ENCODE data around the gene CCDC190.

DNA sequence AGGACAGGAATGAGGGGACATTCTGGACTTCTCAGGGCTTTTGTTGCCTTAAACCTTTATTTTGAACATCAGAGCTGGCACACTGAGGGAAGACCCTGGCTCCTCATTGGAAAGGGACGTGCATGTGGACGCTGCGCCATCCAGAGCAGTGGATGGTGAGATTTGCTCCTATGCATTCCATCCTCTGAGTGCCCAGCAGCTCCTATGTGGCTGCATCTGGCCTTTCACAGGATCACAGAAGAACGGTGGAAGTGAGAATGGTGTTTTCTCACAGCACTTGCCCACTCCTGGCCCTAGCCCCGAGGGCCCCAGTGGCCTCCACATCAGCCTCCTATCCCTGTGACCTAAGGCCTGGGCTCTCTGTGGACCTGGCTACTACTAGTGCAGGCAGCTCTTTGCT lies 20.6 kb upstream of the CCDC190 start:
- TF ChIP-seq, protein P1, sequence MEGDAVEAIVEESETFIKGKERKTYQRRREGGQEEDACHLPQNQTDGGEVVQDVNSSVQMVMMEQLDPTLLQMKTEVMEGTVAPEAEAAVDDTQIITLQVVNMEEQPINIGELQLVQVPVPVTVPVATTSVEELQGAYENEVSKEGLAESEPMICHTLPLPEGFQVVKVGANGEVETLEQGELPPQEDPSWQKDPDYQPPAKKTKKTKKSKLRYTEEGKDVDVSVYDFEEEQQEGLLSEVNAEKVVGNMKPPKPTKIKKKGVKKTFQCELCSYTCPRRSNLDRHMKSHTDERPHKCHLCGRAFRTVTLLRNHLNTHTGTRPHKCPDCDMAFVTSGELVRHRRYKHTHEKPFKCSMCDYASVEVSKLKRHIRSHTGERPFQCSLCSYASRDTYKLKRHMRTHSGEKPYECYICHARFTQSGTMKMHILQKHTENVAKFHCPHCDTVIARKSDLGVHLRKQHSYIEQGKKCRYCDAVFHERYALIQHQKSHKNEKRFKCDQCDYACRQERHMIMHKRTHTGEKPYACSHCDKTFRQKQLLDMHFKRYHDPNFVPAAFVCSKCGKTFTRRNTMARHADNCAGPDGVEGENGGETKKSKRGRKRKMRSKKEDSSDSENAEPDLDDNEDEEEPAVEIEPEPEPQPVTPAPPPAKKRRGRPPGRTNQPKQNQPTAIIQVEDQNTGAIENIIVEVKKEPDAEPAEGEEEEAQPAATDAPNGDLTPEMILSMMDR (IDR thresholded peaks at IDR 0.05) = no peak
- no peak for TF ChIP-seq POLR2A (IDR thresholded peaks at IDR 0.05)
